ENCODE results near the gene CCNJ. TPM values are rescaled to one million over a fixed set of nuclear protein-coding genes. Genes with fewer than 3 reads are reported as not detected.
A peak's percentile ranks its signal among the peaks of the same experiment; 100 is the strongest.

CCNJ gene
- total RNA-seq, 2 experiments from 2014 or later: 6.9 to 8.0 TPM

GRCh38 chr10:96061232-96061631 is 17.8 kb downstream of the CCNJ start:
- no peaks in the 10 kb centered on the region for H3K27me3 Mint-ChIP-seq
- no peak overlapping the region for H3K27ac ChIP-seq (ENCODE audit: low read depth in 1 of 2, low read length in 2 of 2)
- no peak overlapping the region for H3K4me3 Mint-ChIP-seq
- H3K9me3 ChIP-seq (ENCODE audit: control insufficient read depth in 1 of 2, insufficient read depth in 1 of 2, low read length in 2 of 2): no peaks in the 10 kb centered on the region
- no peaks in the 10 kb centered on the region for H3K4me1 ChIP-seq (ENCODE audit: insufficient read depth, low read length)
- H3K36me3 Mint-ChIP-seq (ENCODE audit: low read depth): peaks cover 54% of the 10 kb centered on the region
- no peak for ATAC-seq (ENCODE audit: poor library complexity)
- H3K4me1 Mint-ChIP-seq (ENCODE audit: low read depth): no peaks in the 10 kb centered on the region
- H3K27me3 ChIP-seq (ENCODE audit: control insufficient read depth in 1 of 2, insufficient read depth in 2 of 2, low read length in 2 of 2): no peaks in the 10 kb centered on the region
- no peaks in the 10 kb centered on the region for H3K9me3 Mint-ChIP-seq
- H3K4me3 ChIP-seq (ENCODE audit: low read length): no peak overlapping the region
- CTCF ChIA-PET: interaction anchor here (0.8 kb wide), 1 partner anchor 12 kb away, joined by 3 read pairs; no protein-coding TSS in a partner anchor
- intact Hi-C loops (cut with DNase I, micrococcal nuclease): no loop called here
- H3K27ac Mint-ChIP-seq: no peak overlapping the region
- H3K36me3 ChIP-seq (ENCODE audit: insufficient read depth, low read length): peaks cover 31% of the 10 kb centered on the region
- POLR2A ChIA-PET: no interaction called here
- TF ChIP-seq CTCF (IDR thresholded peaks at IDR 0.05): no peak
- DNase-seq: no peak

GRCh38 chr10:96072674-96073073 is 29.3 kb downstream of the CCNJ start:
- DNase-seq (no peak), ATAC-seq (ENCODE audit: poor library complexity) (no peak)
- H3K9me3 ChIP-seq (ENCODE audit: control insufficient read depth in 1 of 2, insufficient read depth in 1 of 2, low read length in 2 of 2): no peaks in the 10 kb centered on the region
- Mint-ChIP-seq H3K27ac (no peak overlapping the region), H3K4me1 (ENCODE audit: low read depth) (no peaks in the 10 kb centered on the region), H3K27me3 (no peaks in the 10 kb centered on the region), H3K36me3 (ENCODE audit: low read depth) (peaks cover 3% of the 10 kb centered on the region), H3K9me3 (no peaks in the 10 kb centered on the region), H3K4me3 (no peak overlapping the region)
- no peaks in the 10 kb centered on the region for H3K36me3 ChIP-seq (ENCODE audit: insufficient read depth, low read length)
- H3K4me3 ChIP-seq (ENCODE audit: low read length): no peak overlapping the region
- H3K27me3 ChIP-seq (ENCODE audit: control insufficient read depth in 1 of 2, insufficient read depth in 2 of 2, low read length in 2 of 2): no peaks in the 10 kb centered on the region
- intact Hi-C loops (cut with DNase I, micrococcal nuclease): no loop called here
- TF ChIP-seq CTCF (IDR thresholded peaks at IDR 0.05): no peak
- H3K4me1 ChIP-seq (ENCODE audit: insufficient read depth, low read length): no peaks in the 10 kb centered on the region
- CTCF ChIA-PET: no interaction called here
- POLR2A ChIA-PET: no interaction called here
- H3K27ac ChIP-seq (ENCODE audit: low read depth in 1 of 2, low read length in 2 of 2): no peak overlapping the region

- Histone ChIP-seq H3K9me3 (ENCODE audit: control insufficient read depth in 1 of 2, insufficient read depth in 1 of 2, low read length in 2 of 2) (no peaks in the 10 kb centered on the region), H3K4me3 (ENCODE audit: low read length) (no peak overlapping the region), H3K36me3 (ENCODE audit: insufficient read depth, low read length) (no peaks in the 10 kb centered on the region), H3K27me3 (ENCODE audit: control insufficient read depth in 1 of 2, insufficient read depth in 2 of 2, low read length in 2 of 2) (no peaks in the 10 kb centered on the region), H3K4me1 (ENCODE audit: insufficient read depth, low read length) (no peaks in the 10 kb centered on the region), H3K27ac (ENCODE audit: low read depth in 1 of 2, low read length in 2 of 2) (no peak overlapping the region)
- DNase-seq (peak in 2 of 14 experiments; percentile 6 to 17), ATAC-seq (ENCODE audit: poor library complexity) (no peak)
- H3K9me3 Mint-ChIP-seq: no peaks in the 10 kb centered on the region
- TF ChIP-seq CTCF (IDR thresholded peaks at IDR 0.05): no peak
- H3K27ac Mint-ChIP-seq: no peak overlapping the region
- peaks cover 3% of the 10 kb centered on the region for H3K36me3 Mint-ChIP-seq (ENCODE audit: low read depth)
- ChIA-PET CTCF (no interaction called here), POLR2A (no interaction called here)
- intact Hi-C loops (cut with DNase I, micrococcal nuclease): no loop called here
- H3K4me1 Mint-ChIP-seq (ENCODE audit: low read depth): no peaks in the 10 kb centered on the region
- H3K27me3 Mint-ChIP-seq: no peaks in the 10 kb centered on the region
- H3K4me3 Mint-ChIP-seq: no peak overlapping the region
Observed at GRCh38 chr10:96073722-96074121, 30.3 kb downstream of the CCNJ start.

Measured in CD4-positive, alpha-beta T cell (primary cell).